Measurements from ENCODE around the gene TMEM132E.

TMEM132E gene

GRCh38 chr17:34586346-34586846 lies 7.0 kb downstream of the TMEM132E start:
- Mint-ChIP-seq H3K27me3 (ENCODE audit: low read depth, poor library complexity) (peaks cover 100% of the 10 kb centered on the region), H3K27ac (no peak overlapping the region), H3K4me3 (no peak overlapping the region)

GRCh38 chr17:34588266-34588665 lies 8.9 kb downstream of the TMEM132E start:
- Mint-ChIP-seq H3K27me3 (ENCODE audit: low read depth, poor library complexity) (peaks cover 100% of the 10 kb centered on the region), H3K27ac (no peak overlapping the region), H3K4me3 (no peak overlapping the region), H3K36me3 (ENCODE audit: low read depth) (no peaks in the 10 kb centered on the region), H3K4me1 (no peaks in the 10 kb centered on the region), H3K9me3 (no peaks in the 10 kb centered on the region)
- TF ChIP-seq CTCF (IDR thresholded peaks at IDR 0.05), result no peak
- no peak for DNase-seq

More at GRCh38 chr17:34586346-34586846, 7.0 kb downstream of the TMEM132E start:
- H3K9me3 Mint-ChIP-seq, result no peaks in the 10 kb centered on the region
- no peak for DNase-seq
- no peaks in the 10 kb centered on the region for H3K4me1 Mint-ChIP-seq
- H3K36me3 Mint-ChIP-seq (ENCODE audit: low read depth), result no peaks in the 10 kb centered on the region
- no peak for TF ChIP-seq CTCF (IDR thresholded peaks at IDR 0.05)

GRCh38 chr17:34589120-34589965 lies 10.0 kb downstream of the TMEM132E start:
- Mint-ChIP-seq H3K36me3 (ENCODE audit: low read depth) (no peaks in the 10 kb centered on the region), H3K4me1 (no peaks in the 10 kb centered on the region), H3K9me3 (no peaks in the 10 kb centered on the region), H3K4me3 (no peak overlapping the region), H3K27ac (no peak overlapping the region), H3K27me3 (ENCODE audit: low read depth, poor library complexity) (peaks cover 100% of the 10 kb centered on the region)
- DNase-seq, result no peak
- TF ChIP-seq CTCF (IDR thresholded peaks at IDR 0.05), result no peak

- H3K27me3 Mint-ChIP-seq (ENCODE audit: low read depth, poor library complexity), result peaks cover 100% of the 10 kb centered on the region
Measured at GRCh38 chr17:34592002-34592401, 12.6 kb downstream of the TMEM132E start.

GRCh38 chr17:34596920-34597319 lies 17.5 kb downstream of the TMEM132E start:
- peaks cover 96% of the 10 kb centered on the region for H3K27me3 Mint-ChIP-seq (ENCODE audit: low read depth, poor library complexity)
- H3K27ac Mint-ChIP-seq, result no peak overlapping the region
- H3K36me3 Mint-ChIP-seq (ENCODE audit: low read depth), result no peaks in the 10 kb centered on the region
- no peak overlapping the region for H3K4me3 Mint-ChIP-seq
- peaks cover 23% of the 10 kb centered on the region for H3K4me1 Mint-ChIP-seq
- TF ChIP-seq CTCF (IDR thresholded peaks at IDR 0.05), result no peak
- no peaks in the 10 kb centered on the region for H3K9me3 Mint-ChIP-seq
- DNase-seq, result no peak

More at GRCh38 chr17:34592002-34592401, 12.6 kb downstream of the TMEM132E start:
- Mint-ChIP-seq H3K4me3 (no peak overlapping the region), H3K27ac (no peak overlapping the region), H3K9me3 (no peaks in the 10 kb centered on the region), H3K36me3 (ENCODE audit: low read depth) (no peaks in the 10 kb centered on the region), H3K4me1 (no peaks in the 10 kb centered on the region)
- DNase-seq, result no peak
- TF ChIP-seq CTCF (IDR thresholded peaks at IDR 0.05), result no peak
